SK-N-SH (cell line): ENCODE data around the gene LARGE1.

Experiments
- CTCF ChIP-seq: fragments of 200-600 bp; sonication (generic); IDR thresholded peaks from 2 replicates; pipeline ENCODE4 v1.6.1; 2017; ENCODE audit warnings: antibody characterized with exemption, mild to moderate bottlenecking, moderate library complexity
- ELF1 ChIP-seq: IDR thresholded peaks from 2 replicates; pipeline ENCODE4 v1.4.0; 2012
- EP300 ChIP-seq, 2 experiments: IDR thresholded peaks; 2 replicates each; pipeline versions ENCODE4 v1.4.0 to v1.6.1; 2012; ENCODE audit warnings: borderline replicate concordance in 1 of 2, low read depth in 1 of 2, low read length in 1 of 2
- EZH2phosphoT487 ChIP-seq: fragments of 200-600 bp; sonication (generic); IDR thresholded peaks from 2 replicates; pipeline ENCODE4 v1.6.1; 2017; ENCODE audit warnings: low read depth, mixed run types, mild to moderate bottlenecking, antibody characterized with exemption, moderate library complexity, borderline replicate concordance
- FOXM1 ChIP-seq: IDR thresholded peaks from 2 replicates; pipeline ENCODE4 v1.4.0; 2012; ENCODE audit warnings: low read depth, mild to moderate bottlenecking
- NRF1 ChIP-seq: IDR thresholded peaks from 2 replicates; pipeline ENCODE4 v1.6.1; 2012; ENCODE audit warnings: low read depth, mild to moderate bottlenecking, low read length
- POLR2AphosphoS5 ChIP-seq: IDR thresholded peaks from 2 replicates; pipeline ENCODE4 v1.6.1; 2012; ENCODE audit warnings: low read depth, low read length
- RCOR1 ChIP-seq: fragments of 150-350 bp; IDR thresholded peaks from 2 replicates; pipeline ENCODE4 v1.6.1; 2017; ENCODE audit warnings: antibody characterized with exemption, low read length
- RFX5 ChIP-seq: IDR thresholded peaks from 2 replicates; pipeline ENCODE4 v1.6.1; 2012; ENCODE audit warnings: mild to moderate bottlenecking, improper control_type of control experiment, low read length
- SIN3A ChIP-seq: IDR thresholded peaks from 2 replicates; pipeline ENCODE4 v1.6.1; 2012; ENCODE audit warnings: low read depth, mild to moderate bottlenecking, low read length, moderate library complexity, borderline replicate concordance
- TAF1 ChIP-seq: IDR thresholded peaks from 2 replicates; pipeline ENCODE4 v1.6.1; 2012; ENCODE audit warnings: low read depth, mild to moderate bottlenecking, low read length, moderate library complexity, borderline replicate concordance
- TF ChIP-seq, protein P1 (sequence below): IDR thresholded peaks from 2 replicates; pipeline ENCODE4 v1.4.0; 2012; ENCODE audit warnings: low read depth, borderline replicate concordance

DNA sequence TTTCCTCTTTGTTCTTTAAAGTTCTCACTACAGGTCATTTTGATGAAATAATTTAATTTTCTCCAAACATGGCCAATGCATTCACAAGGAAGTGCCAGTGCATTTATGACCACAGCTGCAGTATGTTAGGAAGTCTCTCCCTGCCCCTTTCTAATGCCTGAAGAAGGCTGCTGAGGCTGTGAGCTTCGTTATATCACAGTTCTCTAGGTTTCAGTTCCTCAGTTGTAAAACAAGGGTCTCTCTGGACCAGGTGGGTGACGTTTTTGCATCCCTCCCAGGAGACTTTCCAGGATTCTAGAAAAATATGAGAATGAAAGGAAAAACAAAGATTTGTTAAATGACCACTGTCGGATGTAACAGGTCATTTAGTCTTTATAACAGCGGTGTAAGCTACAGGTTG is 171.6 kb downstream of the LARGE1 start:
- TF ChIP-seq, protein P1, sequence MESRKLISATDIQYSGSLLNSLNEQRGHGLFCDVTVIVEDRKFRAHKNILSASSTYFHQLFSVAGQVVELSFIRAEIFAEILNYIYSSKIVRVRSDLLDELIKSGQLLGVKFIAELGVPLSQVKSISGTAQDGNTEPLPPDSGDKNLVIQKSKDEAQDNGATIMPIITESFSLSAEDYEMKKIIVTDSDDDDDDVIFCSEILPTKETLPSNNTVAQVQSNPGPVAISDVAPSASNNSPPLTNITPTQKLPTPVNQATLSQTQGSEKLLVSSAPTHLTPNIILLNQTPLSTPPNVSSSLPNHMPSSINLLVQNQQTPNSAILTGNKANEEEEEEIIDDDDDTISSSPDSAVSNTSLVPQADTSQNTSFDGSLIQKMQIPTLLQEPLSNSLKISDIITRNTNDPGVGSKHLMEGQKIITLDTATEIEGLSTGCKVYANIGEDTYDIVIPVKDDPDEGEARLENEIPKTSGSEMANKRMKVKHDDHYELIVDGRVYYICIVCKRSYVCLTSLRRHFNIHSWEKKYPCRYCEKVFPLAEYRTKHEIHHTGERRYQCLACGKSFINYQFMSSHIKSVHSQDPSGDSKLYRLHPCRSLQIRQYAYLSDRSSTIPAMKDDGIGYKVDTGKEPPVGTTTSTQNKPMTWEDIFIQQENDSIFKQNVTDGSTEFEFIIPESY: no peak
- TF ChIP-seq TAF1 (no peak), EZH2phosphoT487 (no peak), CTCF (no peak), RCOR1 (no peak), POLR2AphosphoS5 (no peak), EP300 (IDR thresholded peaks at IDR 0.05; ENCODE audit: borderline replicate concordance in 1 of 2, low read depth in 1 of 2, low read length in 1 of 2) (no peak), SIN3A (no peak), RFX5 (no peak), NRF1 (no peak), FOXM1 (no peak), ELF1 (no peak)
